Karpas-422 (cell line): Measurements from ENCODE around the gene SCEL. TPM values are rescaled to one million over a fixed set of nuclear protein-coding genes. Genes with fewer than 3 reads are reported as not detected.
"Not testable (repeated sequence)": the region's sequence is repeated elsewhere in the genome, so short reads cannot be mapped to it uniquely, and the experiment has no call there.

Experiments used
- DNase-seq: peaks from one replicate; pipeline ENCODE4 v3.0.0-alpha.2; 2015
- H2AFZ ChIP-seq: fragments of 200-600 bp; sonication (generic); 2 replicates; pipeline ENCODE4 v1.6.1; 2014; ENCODE audit warnings: antibody characterized with exemption, low read length, mixed read lengths
- H3K27ac ChIP-seq: fragments of 200-600 bp; sonication (generic); 2 replicates; pipeline ENCODE4 v1.5.1; 2014; ENCODE audit warnings: mild to moderate bottlenecking, low read length, moderate library complexity
- H3K27me3 ChIP-seq: fragments of 200-600 bp; sonication (generic); 2 replicates; pipeline ENCODE4 v1.6.1; 2014; ENCODE audit warnings: low read length, mixed read lengths
- H3K36me3 ChIP-seq: fragments of 200-600 bp; sonication (generic); 2 replicates; pipeline ENCODE4 v1.6.1; 2014; ENCODE audit warnings: low read length, mixed read lengths; ENCODE audit not compliant: insufficient read depth
- H3K4me1 ChIP-seq: fragments of 200-600 bp; sonication (generic); 2 replicates; pipeline ENCODE4 v1.6.1; 2014; ENCODE audit warnings: mild to moderate bottlenecking, low read length, mixed read lengths
- H3K4me2 ChIP-seq: fragments of 200-600 bp; sonication (generic); 2 replicates; pipeline ENCODE4 v1.6.1; 2014; ENCODE audit warnings: low read length, low read depth, mild to moderate bottlenecking; ENCODE audit not compliant: poor library complexity, severe bottlenecking
- H3K4me3 ChIP-seq: fragments of 200-600 bp; sonication (generic); 2 replicates; pipeline ENCODE4 v1.5.1; 2014; ENCODE audit warnings: mild to moderate bottlenecking, antibody characterized with exemption, low read length, mixed read lengths
- H3K79me2 ChIP-seq: fragments of 200-600 bp; sonication (generic); 2 replicates; pipeline ENCODE4 v1.6.1; 2014; ENCODE audit warnings: mild to moderate bottlenecking, low read length, mixed read lengths
- H3K9ac ChIP-seq: fragments of 200-600 bp; sonication (generic); 2 replicates; pipeline ENCODE4 v1.6.0; 2014; ENCODE audit warnings: low read length
- H3K9me2 ChIP-seq: fragments of 200-600 bp; sonication (generic), shearing (Covaris generic); replicated peaks from 2 replicates; pipeline ENCODE4 v1.6.0; 2014; ENCODE audit warnings: mild to moderate bottlenecking, low read length, moderate library complexity; ENCODE audit not compliant: insufficient read depth
- H3K9me3 ChIP-seq: fragments of 300-700, 200-600 bp; sonication (generic); 2 replicates; pipeline ENCODE4 v1.6.1; 2014; ENCODE audit warnings: low read length, mixed read lengths
- H4K20me1 ChIP-seq: fragments of 200-600 bp; sonication (generic); 2 replicates; pipeline ENCODE4 v1.6.1; 2014; ENCODE audit warnings: mild to moderate bottlenecking, antibody characterized with exemption, low read length, low read depth; ENCODE audit not compliant: insufficient read depth
- total RNA-seq: library from RNA; depleted of rRNA; stranded (reverse); fragments of >200 nt; shearing (Covaris generic); gene quantifications from 2 replicates; pipeline ENCODE4 v1.2.3, GENCODE V29; 2014; ENCODE audit warnings: low replicate concordance

SCEL gene
- total RNA-seq, 1 experiment from 2014 or later = not detected

GRCh38 chr13:77516342-77516789, 19.1 kb upstream of the SCEL start:
- Histone ChIP-seq H3K4me3 (no peak overlapping the region), H3K36me3 (no peaks in the 10 kb centered on the region), H4K20me1 (no peaks in the 10 kb centered on the region), H3K9me3 (no peaks in the 10 kb centered on the region), H3K79me2 (no peaks in the 10 kb centered on the region), H2AFZ (no peak overlapping the region), H3K4me2 (no peak overlapping the region), H3K9ac (no peak overlapping the region), H3K9me2 (no peaks in the 10 kb centered on the region), H3K27ac (no peak overlapping the region), H3K27me3 (no peaks in the 10 kb centered on the region), H3K4me1 (peaks cover 15% of the 10 kb centered on the region)
- DNase-seq = no peak

DNA sequence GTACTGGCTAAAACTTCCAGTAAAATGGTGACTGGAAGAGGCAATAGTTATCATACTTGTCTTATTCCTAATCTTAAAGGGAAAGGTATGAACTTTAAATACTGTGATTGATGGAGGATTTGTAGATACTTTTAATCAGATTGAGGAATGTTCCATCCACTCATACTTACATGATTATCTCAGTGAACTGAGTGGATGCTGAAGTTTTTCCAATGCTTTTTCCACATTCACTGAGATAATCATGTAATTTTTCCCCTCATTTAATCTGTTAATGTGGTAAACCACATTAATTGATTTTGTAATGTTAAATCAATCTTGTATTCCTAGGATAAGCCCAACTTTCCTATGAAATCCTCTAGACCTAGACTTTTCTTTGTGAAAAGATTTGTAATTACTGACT, 17.2 kb upstream of the SCEL start:
- DNase-seq = no peak
- Histone ChIP-seq H3K36me3 (no peaks in the 10 kb centered on the region), H2AFZ (no peak overlapping the region), H3K27me3 (no peaks in the 10 kb centered on the region), H3K9me3 (no peaks in the 10 kb centered on the region), H3K9me2 (no peaks in the 10 kb centered on the region), H4K20me1 (no peaks in the 10 kb centered on the region), H3K4me2 (no peak overlapping the region), H3K9ac (no peak overlapping the region), H3K4me1 (peaks cover 20% of the 10 kb centered on the region), H3K27ac (no peak overlapping the region), H3K4me3 (no peak overlapping the region), H3K79me2 (no peaks in the 10 kb centered on the region)

- not testable (repeated sequence) for H3K79me2 ChIP-seq, H3K27me3 ChIP-seq, H3K4me3 ChIP-seq, H3K9me2 ChIP-seq, H3K9ac ChIP-seq, H3K27ac ChIP-seq, H3K4me2 ChIP-seq, H3K4me1 ChIP-seq, DNase-seq, H3K9me3 ChIP-seq, H3K36me3 ChIP-seq, H4K20me1 ChIP-seq, H2AFZ ChIP-seq
These were observed 16.1 kb upstream of the SCEL start for GRCh38 chr13:77519396-77519795.

- DNase-seq = no peak
- Histone ChIP-seq H4K20me1 (no peaks in the 10 kb centered on the region), H3K79me2 (no peaks in the 10 kb centered on the region)
These were observed 15.7 kb upstream of the SCEL start for GRCh38 chr13:77519808-77520207.

GRCh38 chr13:77521194-77521593, 14.3 kb upstream of the SCEL start:
- Histone ChIP-seq H3K4me2 (no peak overlapping the region), H2AFZ (no peak overlapping the region), H3K36me3 (no peaks in the 10 kb centered on the region), H3K4me3 (no peak overlapping the region), H4K20me1 (no peaks in the 10 kb centered on the region), H3K27me3 (no peaks in the 10 kb centered on the region), H3K9ac (no peak overlapping the region), H3K27ac (no peak overlapping the region), H3K4me1 (peaks cover 8% of the 10 kb centered on the region), H3K9me3 (no peaks in the 10 kb centered on the region), H3K9me2 (no peaks in the 10 kb centered on the region), H3K79me2 (no peaks in the 10 kb centered on the region)
- DNase-seq = no peak

More at GRCh38 chr13:77519808-77520207, 15.7 kb upstream of the SCEL start:
- no peaks in the 10 kb centered on the region for H3K27me3 ChIP-seq
- H3K4me3 ChIP-seq = no peak overlapping the region
- H3K4me2 ChIP-seq = no peak overlapping the region
- H3K4me1 ChIP-seq = peaks cover 8% of the 10 kb centered on the region
- H3K9me3 ChIP-seq = no peaks in the 10 kb centered on the region
- no peak overlapping the region for H3K27ac ChIP-seq
- no peaks in the 10 kb centered on the region for H3K9me2 ChIP-seq
- no peaks in the 10 kb centered on the region for H3K36me3 ChIP-seq
- no peak overlapping the region for H3K9ac ChIP-seq
- no peak overlapping the region for H2AFZ ChIP-seq

DNA sequence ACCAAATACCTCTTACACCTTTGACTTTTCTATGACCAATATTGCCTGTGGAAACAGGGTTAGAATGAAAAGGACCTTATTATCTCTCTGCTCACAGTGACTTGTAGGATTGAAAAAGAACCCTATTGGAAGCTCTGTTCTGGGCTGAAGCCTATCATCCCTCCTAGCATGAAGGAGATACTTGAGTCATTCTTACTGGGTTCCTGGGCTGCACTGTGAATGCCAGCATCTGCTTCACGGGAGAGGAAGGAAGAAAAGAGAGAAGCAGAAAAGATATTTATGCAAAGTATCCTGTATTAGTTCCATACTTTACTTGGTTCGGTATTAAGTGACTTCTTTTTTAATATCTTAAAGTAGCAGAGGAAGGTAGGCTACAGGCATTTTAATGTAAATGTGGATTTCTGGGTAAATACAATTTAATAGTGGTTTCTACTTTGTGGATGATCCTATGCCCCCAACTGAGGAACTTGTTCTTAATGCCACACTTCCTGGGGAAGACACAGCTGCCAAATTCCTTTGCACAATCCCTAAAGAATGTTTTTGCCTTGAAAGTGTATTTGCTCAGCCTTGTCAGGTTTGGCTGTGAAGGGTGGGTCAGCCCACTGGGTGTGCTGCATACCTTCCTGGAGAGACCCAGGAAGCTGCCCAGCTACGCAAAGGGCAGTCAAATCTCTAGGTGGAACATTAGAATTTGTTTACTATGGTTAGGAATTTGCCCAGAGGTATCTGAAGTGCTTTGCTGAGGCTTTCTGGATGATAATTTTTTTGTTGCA, 13.7 kb upstream of the SCEL start:
- Histone ChIP-seq H3K27me3 (no peaks in the 10 kb centered on the region), H3K4me1 (peaks cover 8% of the 10 kb centered on the region), H3K36me3 (no peaks in the 10 kb centered on the region), H3K4me2 (peak overlapping the region; percentile 8), H3K9me3 (no peaks in the 10 kb centered on the region), H3K9ac (no peak overlapping the region), H2AFZ (no peak overlapping the region), H4K20me1 (no peaks in the 10 kb centered on the region), H3K79me2 (no peaks in the 10 kb centered on the region), H3K9me2 (no peaks in the 10 kb centered on the region), H3K27ac (no peak overlapping the region), H3K4me3 (no peak overlapping the region)
- no peak for DNase-seq

- Histone ChIP-seq H3K4me1 (peaks cover 8% of the 10 kb centered on the region), H3K79me2 (no peaks in the 10 kb centered on the region), H3K27ac (no peak overlapping the region), H3K36me3 (no peaks in the 10 kb centered on the region), H4K20me1 (no peaks in the 10 kb centered on the region), H3K9me3 (no peaks in the 10 kb centered on the region), H3K27me3 (no peaks in the 10 kb centered on the region), H3K4me2 (no peak overlapping the region), H2AFZ (no peak overlapping the region), H3K9ac (no peak overlapping the region), H3K9me2 (no peaks in the 10 kb centered on the region), H3K4me3 (no peak overlapping the region)
- no peak for DNase-seq
These were observed 13.1 kb upstream of the SCEL start for GRCh38 chr13:77522444-77522843.

DNA sequence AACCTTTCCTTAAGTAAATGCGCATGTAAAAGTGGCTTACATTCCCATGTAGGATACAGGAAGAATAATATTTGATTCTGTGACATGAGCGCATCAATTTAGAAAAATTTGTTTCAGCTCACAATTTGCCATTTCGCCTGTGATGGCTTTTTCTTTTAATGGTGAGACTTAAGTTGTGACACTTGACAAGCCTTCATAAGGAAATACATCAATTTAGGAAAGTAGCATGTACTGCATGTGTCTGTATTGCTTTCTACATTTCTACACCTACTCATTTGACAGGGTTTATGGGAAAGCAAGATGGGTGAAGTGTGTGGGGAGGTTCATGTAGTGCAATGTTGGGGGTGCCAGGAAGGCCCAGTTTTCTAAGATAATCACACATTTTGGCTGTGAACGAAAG, 12.1 kb upstream of the SCEL start:
- no peak for DNase-seq
- no peaks in the 10 kb centered on the region for H3K9me3 ChIP-seq
- no peaks in the 10 kb centered on the region for H4K20me1 ChIP-seq
- H3K4me2 ChIP-seq = no peak overlapping the region
- no peaks in the 10 kb centered on the region for H3K9me2 ChIP-seq
- no peaks in the 10 kb centered on the region for H3K79me2 ChIP-seq
- H3K36me3 ChIP-seq = no peaks in the 10 kb centered on the region
- no peak overlapping the region for H3K27ac ChIP-seq
- no peak overlapping the region for H2AFZ ChIP-seq
- no peak overlapping the region for H3K4me3 ChIP-seq
- H3K4me1 ChIP-seq = peaks cover 8% of the 10 kb centered on the region
- H3K27me3 ChIP-seq = no peaks in the 10 kb centered on the region
- H3K9ac ChIP-seq = no peak overlapping the region
